Smooth muscle cell (in vitro differentiated cells): Measurements from ENCODE around the gene ABCA6. TPM values are rescaled to one million over a fixed set of nuclear protein-coding genes. Genes with fewer than 3 reads are reported as not detected.

Experiments
- DNase-seq: peaks from one replicate; lab custom pipeline; 2025; ENCODE audit not compliant: unreplicated experiment; lab: John Stamatoyannopoulos, UW
- H2AFZ ChIP-seq: fragments of 200-600 bp; sonication (generic); 2 replicates; pipeline ENCODE4 v1.6.0; 2016; ENCODE audit warnings: antibody characterized with exemption, low read depth, mild to moderate bottlenecking
- H3F3A ChIP-seq: fragments of 200-600 bp; sonication (generic); 2 replicates; pipeline ENCODE4 v1.6.0; 2017; ENCODE audit warnings: antibody characterized with exemption, low read depth
- H3K27ac ChIP-seq: fragments of 200-600 bp; sonication (generic); 2 replicates; pipeline ENCODE4 v1.5.1; 2016; ENCODE audit warnings: low read depth, mild to moderate bottlenecking
- H3K27me3 ChIP-seq: fragments of 200-600 bp; sonication (generic); 2 replicates; pipeline ENCODE4 v1.6.1; 2016; ENCODE audit warnings: low read depth, mild to moderate bottlenecking
- H3K36me3 ChIP-seq: fragments of 200-600 bp; sonication (generic); 2 replicates; pipeline ENCODE4 v1.5.1; 2016; ENCODE audit warnings: low read depth
- H3K4me1 ChIP-seq: fragments of 200-600 bp; sonication (generic); 2 replicates; pipeline ENCODE4 v1.5.1; 2016; ENCODE audit warnings: low read depth
- H3K4me2 ChIP-seq: fragments of 200-600 bp; sonication (generic); 2 replicates; pipeline ENCODE4 v1.6.0; 2016; ENCODE audit warnings: mild to moderate bottlenecking
- H3K4me3 ChIP-seq: fragments of 200-600 bp; sonication (generic); 2 replicates; pipeline ENCODE4 v1.5.1; 2016; ENCODE audit warnings: mild to moderate bottlenecking
- H3K79me2 ChIP-seq: fragments of 200-600 bp; sonication (generic); 2 replicates; pipeline ENCODE4 v1.6.0; 2016; ENCODE audit warnings: low read depth, mild to moderate bottlenecking
- H3K9ac ChIP-seq: fragments of 200-600 bp; sonication (generic); 2 replicates; pipeline ENCODE4 v1.6.0; 2016; ENCODE audit warnings: low read depth
- H3K9me3 ChIP-seq: fragments of 200-600 bp; sonication (generic); replicated peaks from 2 replicates; pipeline ENCODE4 v1.5.1; 2016; ENCODE audit warnings: low read depth
- H4K20me1 ChIP-seq: fragments of 200-600 bp; sonication (generic); 2 replicates; pipeline ENCODE4 v1.6.0; 2016; ENCODE audit warnings: low read depth
- CTCF ChIP-seq: fragments of 200-600 bp; sonication (generic); IDR thresholded peaks from 2 replicates; pipeline ENCODE4 v1.5.1; 2017; ENCODE audit warnings: borderline replicate concordance, mild to moderate bottlenecking, antibody characterized with exemption; ENCODE audit not compliant: insufficient read depth, poor library complexity, severe bottlenecking
- WGBS: methylation state at CpG from one replicate; pipeline ENCODE4 v1.1.7; 2016; ENCODE audit warnings: low lambda C conversion rate; 5-methylcytosine and 5-hydroxymethylcytosine counted together
- polyA plus RNA-seq: library from polyadenylated mRNA; unstranded; fragments of >200 nt; fragmentation: Nextera tagmentation; extraction: Ambion mirVana; gene quantifications from 2 replicates; pipeline ENCODE4 v1.2.1, GENCODE V29; 2016
- total RNA-seq: library from RNA; depleted of rRNA; stranded (reverse); fragments of >200 nt; gene quantifications from 2 replicates; pipeline ENCODE4 v1.2.3, GENCODE V29; 2014

Gene ABCA6
- total and polyA plus RNA-seq, 2 experiments from 2014 or later: not detected

- Histone ChIP-seq H3K9me3 (peaks cover 10% of the 10 kb centered on the region), H4K20me1 (no peaks in the 10 kb centered on the region), H3F3A (no peaks in the 10 kb centered on the region), H3K4me1 (no peaks in the 10 kb centered on the region), H3K9ac (no peak overlapping the region), H3K4me2 (no peak overlapping the region), H2AFZ (no peak overlapping the region), H3K79me2 (no peaks in the 10 kb centered on the region), H3K36me3 (peaks cover 4% of the 10 kb centered on the region), H3K27ac (no peak overlapping the region), H3K4me3 (no peak overlapping the region), H3K27me3 (no peaks in the 10 kb centered on the region)
- TF ChIP-seq CTCF: no peak
- no peak for DNase-seq
- WGBS: 77% methylated on average over 2 of the region's 2 CpGs
Observed at GRCh38 chr17:69055334-69055733, 86.4 kb downstream of the ABCA6 start.

GRCh38 chr17:69050999-69051775 is 90.5 kb downstream of the ABCA6 start:
- Histone ChIP-seq H2AFZ (no peak overlapping the region), H3K9ac (no peak overlapping the region), H3K9me3 (peaks cover 4% of the 10 kb centered on the region), H3K36me3 (peaks cover 1% of the 10 kb centered on the region), H4K20me1 (no peaks in the 10 kb centered on the region), H3K4me1 (peaks cover 3% of the 10 kb centered on the region), H3K79me2 (no peaks in the 10 kb centered on the region), H3F3A (no peaks in the 10 kb centered on the region), H3K4me2 (no peak overlapping the region), H3K4me3 (no peak overlapping the region), H3K27me3 (no peaks in the 10 kb centered on the region), H3K27ac (no peak overlapping the region)
- 86% methylated on average over 5 of the region's 5 CpGs for WGBS
- no peak for DNase-seq
- TF ChIP-seq CTCF: no peak

- H2AFZ ChIP-seq: no peak overlapping the region
- WGBS: 81% methylated on average over 2 of the region's 2 CpGs
- no peaks in the 10 kb centered on the region for H3K9me3 ChIP-seq
- no peak overlapping the region for H3K4me2 ChIP-seq
- peaks cover 4% of the 10 kb centered on the region for H3K4me1 ChIP-seq
- H3K36me3 ChIP-seq: no peaks in the 10 kb centered on the region
- H4K20me1 ChIP-seq: no peaks in the 10 kb centered on the region
- H3K9ac ChIP-seq: no peak overlapping the region
- H3K27me3 ChIP-seq: no peaks in the 10 kb centered on the region
- no peaks in the 10 kb centered on the region for H3K79me2 ChIP-seq
- no peak for DNase-seq
- H3F3A ChIP-seq: no peaks in the 10 kb centered on the region
- TF ChIP-seq CTCF: no peak
- H3K27ac ChIP-seq: no peak overlapping the region
- H3K4me3 ChIP-seq: no peak overlapping the region
Observed at GRCh38 chr17:69048634-69049033, 93.1 kb downstream of the ABCA6 start.
